K562 (cell line): ENCODE results near the gene LASP1NB.

Experiments
- ATF1 ChIP-seq, 2 experiments: fragments of 450-650 bp in 1 of 2; IDR thresholded peaks; 2 replicates each; pipeline ENCODE4 v1.6.1; 2016; ENCODE audit warnings: missing compliant biosample characterization in 1 of 2, missing genetic modification characterization in 1 of 2
- E2F5 ChIP-seq: sonication (generic); formaldehyde crosslinking; IDR thresholded peaks from 2 replicates; pipeline ENCODE4 v1.8.0; 2022; ENCODE audit warnings: mild to moderate bottlenecking, missing genetic modification reagents
- ETS1 ChIP-seq: conservative IDR thresholded peaks from 2 replicates; pipeline ENCODE4 v1.6.1; 2011; ENCODE audit warnings: low read depth, mild to moderate bottlenecking, low read length; ENCODE audit not compliant: control insufficient read depth
- FOXJ3 ChIP-seq: sonication (generic); formaldehyde crosslinking; IDR thresholded peaks from 2 replicates; pipeline ENCODE4 v1.4.0; 2020; ENCODE audit warnings: mild to moderate bottlenecking, missing genetic modification reagents
- GATA2 ChIP-seq: sonication (generic); formaldehyde crosslinking; IDR thresholded peaks from 2 replicates; pipeline ENCODE4 v1.4.0; 2020; ENCODE audit warnings: mild to moderate bottlenecking, missing genetic modification reagents
- HDAC2 ChIP-seq: fragments of 450-650 bp; IDR thresholded peaks from 2 replicates; pipeline ENCODE4 v1.6.1; 2016; ENCODE audit warnings: mild to moderate bottlenecking
- KHSRP ChIP-seq: fragments of 450-650 bp; IDR thresholded peaks from 2 replicates; pipeline ENCODE4 v1.6.1; 2017
- MCM5 ChIP-seq: fragments of 450-650 bp; IDR thresholded peaks from 2 replicates; pipeline ENCODE4 v1.6.1; 2016; ENCODE audit warnings: low read depth
- PHF20 ChIP-seq: fragments of 450-650 bp; IDR thresholded peaks from 2 replicates; pipeline ENCODE4 v1.6.1; 2018; ENCODE audit not compliant: partially characterized antibody
- RBBP5 ChIP-seq: fragments of 200-600 bp; sonication (generic); IDR thresholded peaks from 2 replicates; pipeline ENCODE4 v1.6.1; 2012; ENCODE audit warnings: borderline replicate concordance, mild to moderate bottlenecking, low read length, control low read depth, inconsistent platforms; ENCODE audit not compliant: insufficient read depth, poor library complexity, severe bottlenecking
- RBM39 ChIP-seq: fragments of 200-400 bp; formaldehyde crosslinking; optimal IDR thresholded peaks from 2 replicates; pipeline ENCODE3; 2018; ENCODE audit warnings: low read depth, low read length
- SAP30 ChIP-seq: fragments of 200-600 bp; sonication (generic); IDR thresholded peaks from 2 replicates; pipeline ENCODE4 v1.6.1; 2012; ENCODE audit warnings: borderline replicate concordance, low read depth, mild to moderate bottlenecking, moderate library complexity, low read length, control low read depth, inconsistent platforms; ENCODE audit not compliant: insufficient read depth, poor library complexity, severe bottlenecking
- SIN3B ChIP-seq: fragments of 450-650 bp; IDR thresholded peaks from 2 replicates; pipeline ENCODE4 v1.6.1; 2017; ENCODE audit warnings: low read depth, mild to moderate bottlenecking, moderate library complexity
- SNIP1 ChIP-seq: fragments of 450-650 bp; IDR thresholded peaks from 2 replicates; pipeline ENCODE4 v1.7.1; 2017; ENCODE audit warnings: low read depth, mild to moderate bottlenecking
- TCF15 ChIP-seq: fragments of 250-450 bp; sonication (Bioruptor Pico); IDR thresholded peaks from 2 replicates; pipeline ENCODE4 v1.8.0; 2022; ENCODE audit warnings: moderate library complexity, mild to moderate bottlenecking, inconsistent platforms
- XRCC5 ChIP-seq: fragments of 200-400 bp; formaldehyde crosslinking; IDR thresholded peaks from 2 replicates; pipeline ENCODE4 v1.6.1; 2017; ENCODE audit warnings: low read depth, mild to moderate bottlenecking, low read length
- ZBTB9 ChIP-seq: fragments of 450-650 bp; formaldehyde crosslinking; IDR thresholded peaks from 2 replicates; pipeline ENCODE4 v1.4.0; 2020; ENCODE audit warnings: mild to moderate bottlenecking, moderate library complexity
- ZC3H11A ChIP-seq: IDR thresholded peaks from 2 replicates; pipeline ENCODE4 v1.6.1; 2012; ENCODE audit warnings: low read depth, low read length, improper control_type of control experiment
- ZNF23 ChIP-seq: fragments of 250-450 bp; sonication (Bioruptor Pico); IDR thresholded peaks from 2 replicates; pipeline ENCODE4 v1.4.0; 2020; ENCODE audit warnings: mild to moderate bottlenecking
- ZNF24 ChIP-seq: fragments of 450-650 bp; IDR thresholded peaks from 2 replicates; pipeline ENCODE4 v1.6.1; 2016
- ZNF511 ChIP-seq: sonication (generic); formaldehyde crosslinking; IDR thresholded peaks from 2 replicates; pipeline ENCODE4 v1.8.0; 2022; ENCODE audit warnings: mild to moderate bottlenecking, missing genetic modification reagents
- ZNF668 ChIP-seq: fragments of 250-450 bp; sonication (Bioruptor Pico); IDR thresholded peaks from 2 replicates; pipeline ENCODE4 v1.8.0; 2022; ENCODE audit warnings: mild to moderate bottlenecking, inconsistent platforms
- ZNF699 ChIP-seq: fragments of 250-450 bp; sonication (Bioruptor Pico); IDR thresholded peaks from 2 replicates; pipeline ENCODE4 v1.8.0; 2021; ENCODE audit warnings: mild to moderate bottlenecking, moderate library complexity; ENCODE audit not compliant: insufficient replicate concordance
- ZNF77 ChIP-seq: fragments of 250-450 bp; sonication (Bioruptor Pico); IDR thresholded peaks from 2 replicates; pipeline ENCODE4 v1.5.0; 2020
- TF ChIP-seq, protein P1 (sequence below): fragments of 450-650 bp; formaldehyde crosslinking; IDR thresholded peaks from 2 replicates; pipeline ENCODE4 v1.4.0; 2020; ENCODE audit warnings: mild to moderate bottlenecking

Gene LASP1NB

GRCh38 chr17:38926293-38927070 is 1.1 kb downstream of the LASP1NB start (continued):
- TF ChIP-seq TCF15 (CRISPR knock-in tag), result no peak
- no peak for TF ChIP-seq E2F5 (CRISPR knock-in tag)
- TF ChIP-seq KHSRP, result no peak
- no peak for TF ChIP-seq ETS1
- no peak for TF ChIP-seq ZNF23 (CRISPR knock-in tag)
- TF ChIP-seq FOXJ3 (CRISPR knock-in tag), result no peak
- peak; percentile 98 for TF ChIP-seq ZNF24
- no peak for TF ChIP-seq ATF1 (CRISPR knock-in tag; IDR thresholded peaks at IDR 0.05)
- no peak for TF ChIP-seq ATF1 (tag; IDR thresholded peaks at IDR 0.05)
- TF ChIP-seq ZC3H11A, result no peak
- no peak for TF ChIP-seq ZNF668 (CRISPR knock-in tag)
- TF ChIP-seq SNIP1, result no peak
- TF ChIP-seq GATA2 (CRISPR knock-in tag), result 0 out of 2 replicates have a peak, but pooled peaks have one; percentile 32
- no peak for TF ChIP-seq RBBP5
- TF ChIP-seq MCM5, result no peak
- TF ChIP-seq XRCC5, result no peak
- no peak for TF ChIP-seq SAP30
- no peak for TF ChIP-seq PHF20
- TF ChIP-seq RBM39, result no peak
- TF ChIP-seq SIN3B, result no peak
- TF ChIP-seq, protein P1, sequence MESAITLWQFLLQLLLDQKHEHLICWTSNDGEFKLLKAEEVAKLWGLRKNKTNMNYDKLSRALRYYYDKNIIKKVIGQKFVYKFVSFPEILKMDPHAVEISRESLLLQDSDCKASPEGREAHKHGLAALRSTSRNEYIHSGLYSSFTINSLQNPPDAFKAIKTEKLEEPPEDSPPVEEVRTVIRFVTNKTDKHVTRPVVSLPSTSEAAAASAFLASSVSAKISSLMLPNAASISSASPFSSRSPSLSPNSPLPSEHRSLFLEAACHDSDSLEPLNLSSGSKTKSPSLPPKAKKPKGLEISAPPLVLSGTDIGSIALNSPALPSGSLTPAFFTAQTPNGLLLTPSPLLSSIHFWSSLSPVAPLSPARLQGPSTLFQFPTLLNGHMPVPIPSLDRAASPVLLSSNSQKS (CRISPR knock-in tag), result no peak
- no peak for TF ChIP-seq ZNF699 (CRISPR knock-in tag)
- TF ChIP-seq ZNF511 (CRISPR knock-in tag), result no peak
- TF ChIP-seq HDAC2, result peak; percentile 53; the same call in 1 of the 2 replicates
- TF ChIP-seq ZNF77 (CRISPR knock-in tag), result no peak
- TF ChIP-seq ZBTB9 (CRISPR knock-in tag), result no peak
